Body of pancreas (tissue), 4 donors: ENCODE data around the gene MS4A8. TPM values are rescaled to one million over a fixed set of nuclear protein-coding genes. Genes with fewer than 3 reads are reported as not detected.
"Not testable (repeated sequence)": the region's sequence is repeated elsewhere in the genome, so short reads cannot be mapped to it uniquely, and the experiment has no call there.

Experiments
- ATAC-seq: fragments of 150-250 bp; one replicate; pipeline ENCODE4 v1.9.1; 2016
- DNase-seq, 4 donors: peaks; one replicate each; pipeline ENCODE4 v3.0.0-alpha.2; 2019
- H3K27ac ChIP-seq, 4 donors: fragments of 200-600 bp; sonication (generic); 1 replicate in 3 of 4; 2 replicates in 1 of 4; pipeline versions ENCODE4 v1.5.1 to v1.6.1; 2016 to 2019; ENCODE audit warnings: mild to moderate bottlenecking in 1 of 4, mixed read lengths in 1 of 4, moderate library complexity in 1 of 4
- H3K27me3 ChIP-seq, 2 donors: fragments of 200-600 bp; sonication (generic); one replicate each; pipeline ENCODE4 v1.6.0; 2016; ENCODE audit warnings: mild to moderate bottlenecking in 1 of 2
- H3K36me3 ChIP-seq, 2 donors: fragments of 200-600 bp; sonication (generic); replicated peaks in 1 of 2; 2 replicates each; pipeline ENCODE4 v1.5.1; 2016; ENCODE audit warnings: low read depth in 2 of 2; ENCODE audit not compliant: insufficient read depth in 1 of 2
- H3K4me1 ChIP-seq: fragments of 200-600 bp; sonication (generic); one replicate; pipeline ENCODE4 v1.6.0; 2016
- H3K4me3 ChIP-seq, 2 donors: fragments of 200-600 bp; sonication (generic); 1 replicate in 1 of 2; 2 replicates in 1 of 2; pipeline ENCODE4 v1.5.1; 2016 to 2019
- H3K9me3 ChIP-seq, 3 donors: fragments of 200-600 bp; sonication (generic); 1 replicate in 2 of 3; 2 replicates in 1 of 3; pipeline ENCODE4 v1.5.1; 2016
- POLR2A ChIP-seq, 3 donors: fragments of 450-650 bp; IDR thresholded peaks; one replicate each; pipeline ENCODE4 v1.6.1; 2016; ENCODE audit warnings: antibody characterized with exemption in 3 of 3, mild to moderate bottlenecking in 2 of 3
- WGBS, 2 donors: methylation state at CpG; one replicate each; pipeline ENCODE4 v1.1.5; 2017; 5-methylcytosine and 5-hydroxymethylcytosine counted together
- intact Hi-C: fragments of 100-400 bp; cut with DNase I; formaldehyde crosslinking; loops from one replicate; pipeline ENCODE4 v1.15.1; 2023
- total RNA-seq, 2 donors: library from RNA; depleted of rRNA; stranded (reverse); fragments of >200 nt; gene quantifications; one replicate each; pipeline ENCODE4 v1.1.0, GENCODE V29; 2016
- TF ChIP-seq, protein P1 (sequence below), 7 experiments: fragments of 450-650 bp in 4 of 7; fragments of 200-600 bp in 3 of 7; sonication (generic) in 3 of 7; IDR thresholded peaks; one replicate each; pipeline ENCODE4 v1.5.1; 2016 to 2019; ENCODE audit warnings: antibody characterized with exemption in 7 of 7

The MS4A8 gene
- total RNA-seq: 1 to 10 TPM in 1 of 2 donors, not detected in 1; 6.5 TPM

- no peaks in the 10 kb centered on the region for H3K9me3 ChIP-seq
- no peak for TF ChIP-seq POLR2A (IDR thresholded peaks at IDR 0.05)
- TF ChIP-seq, protein P1, sequence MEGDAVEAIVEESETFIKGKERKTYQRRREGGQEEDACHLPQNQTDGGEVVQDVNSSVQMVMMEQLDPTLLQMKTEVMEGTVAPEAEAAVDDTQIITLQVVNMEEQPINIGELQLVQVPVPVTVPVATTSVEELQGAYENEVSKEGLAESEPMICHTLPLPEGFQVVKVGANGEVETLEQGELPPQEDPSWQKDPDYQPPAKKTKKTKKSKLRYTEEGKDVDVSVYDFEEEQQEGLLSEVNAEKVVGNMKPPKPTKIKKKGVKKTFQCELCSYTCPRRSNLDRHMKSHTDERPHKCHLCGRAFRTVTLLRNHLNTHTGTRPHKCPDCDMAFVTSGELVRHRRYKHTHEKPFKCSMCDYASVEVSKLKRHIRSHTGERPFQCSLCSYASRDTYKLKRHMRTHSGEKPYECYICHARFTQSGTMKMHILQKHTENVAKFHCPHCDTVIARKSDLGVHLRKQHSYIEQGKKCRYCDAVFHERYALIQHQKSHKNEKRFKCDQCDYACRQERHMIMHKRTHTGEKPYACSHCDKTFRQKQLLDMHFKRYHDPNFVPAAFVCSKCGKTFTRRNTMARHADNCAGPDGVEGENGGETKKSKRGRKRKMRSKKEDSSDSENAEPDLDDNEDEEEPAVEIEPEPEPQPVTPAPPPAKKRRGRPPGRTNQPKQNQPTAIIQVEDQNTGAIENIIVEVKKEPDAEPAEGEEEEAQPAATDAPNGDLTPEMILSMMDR (IDR thresholded peaks at IDR 0.05): no peak
- no peak within 1 kb of the TSS for H3K4me3 ChIP-seq
- H3K27ac ChIP-seq: peak within 1 kb of the TSS; percentile 28 to 59 (median 44)
- ATAC-seq (peak; percentile 73), DNase-seq (peak; percentile 30 to 62 (median 53))
- no peaks in the 10 kb centered on the region for H3K27me3 ChIP-seq
- peaks cover 52% of the 10 kb centered on the region for H3K4me1 ChIP-seq
- 0% methylated on average over 2 of the region's 2 CpGs for WGBS, 2 donors
- H3K36me3 ChIP-seq: no peaks in the 10 kb centered on the region
- intact Hi-C loops: no loop called here
Observed at GRCh38 chr11:60699284-60699691, at the start of gene MS4A8. TSS of gene MS4A8 (plus strand) at chr11:60699612. CDS start at chr11:60700861, 1,249 bp downstream.

- H3K27ac ChIP-seq: peak overlapping the region; percentile 64 to 77 (median 73)
- DNase-seq (peak; percentile 55 to 67 (median 64)), ATAC-seq (peak; percentile 81)
- H3K9me3 ChIP-seq: no peaks in the 10 kb centered on the region
- WGBS, 2 donors: 49 to 61% methylated on average over 4 of the region's 4 CpGs
- H3K36me3 ChIP-seq: no peaks in the 10 kb centered on the region
- peaks cover 17% of the 10 kb centered on the region for H3K4me1 ChIP-seq
- H3K4me3 ChIP-seq: no peak overlapping the region
- TF ChIP-seq POLR2A (IDR thresholded peaks at IDR 0.05): no peak
- TF ChIP-seq, protein P1 (IDR thresholded peaks at IDR 0.05): peak in 4 of 7 experiments; percentile 33 to 49 (median 42)
- H3K27me3 ChIP-seq: no peaks in the 10 kb centered on the region
- intact Hi-C loops: no loop called here
Observed at GRCh38 chr11:60657888-60658287, 41.5 kb upstream of the MS4A8 start.

DNA sequence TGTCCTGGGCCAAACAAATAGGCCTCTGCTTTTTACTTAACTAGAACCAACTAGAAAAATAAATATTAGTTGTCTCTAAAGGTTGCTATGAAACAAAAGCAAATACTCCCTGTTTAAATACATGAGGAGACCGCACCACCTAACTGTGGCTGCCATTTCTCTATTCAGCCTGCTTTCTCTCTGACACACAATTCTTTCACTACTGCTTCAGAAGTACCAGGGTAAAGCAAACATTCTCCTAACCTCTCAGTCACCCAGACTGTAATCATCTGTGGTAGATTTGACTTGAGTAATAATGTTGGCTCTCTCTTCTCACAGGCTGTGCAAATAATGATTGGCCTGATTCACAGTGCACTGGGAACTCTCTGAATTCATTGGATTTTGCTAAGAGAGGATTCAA lies 41.0 kb upstream of the MS4A8 start:
- Histone ChIP-seq H3K4me1 (peaks cover 17% of the 10 kb centered on the region), H3K27me3 (peaks cover 0 to 4% of the 10 kb centered on the region in 2 donors), H3K27ac (peak overlapping the region; percentile 64 to 77 (median 73)), H3K36me3 (no peaks in the 10 kb centered on the region), H3K9me3 (no peaks in the 10 kb centered on the region), H3K4me3 (no peak overlapping the region)
- peak; percentile 16 to 56 (median 24) for DNase-seq
- WGBS, 2 donors: 14 to 39% methylated on average over 1 of the region's 1 CpG
- ATAC-seq: peak; percentile 92
- TF ChIP-seq, protein P1 (IDR thresholded peaks at IDR 0.05): no peak
- peak in 1 of 3 donors; percentile 6 for TF ChIP-seq POLR2A (IDR thresholded peaks at IDR 0.05)
- intact Hi-C loops: no loop called here

DNA sequence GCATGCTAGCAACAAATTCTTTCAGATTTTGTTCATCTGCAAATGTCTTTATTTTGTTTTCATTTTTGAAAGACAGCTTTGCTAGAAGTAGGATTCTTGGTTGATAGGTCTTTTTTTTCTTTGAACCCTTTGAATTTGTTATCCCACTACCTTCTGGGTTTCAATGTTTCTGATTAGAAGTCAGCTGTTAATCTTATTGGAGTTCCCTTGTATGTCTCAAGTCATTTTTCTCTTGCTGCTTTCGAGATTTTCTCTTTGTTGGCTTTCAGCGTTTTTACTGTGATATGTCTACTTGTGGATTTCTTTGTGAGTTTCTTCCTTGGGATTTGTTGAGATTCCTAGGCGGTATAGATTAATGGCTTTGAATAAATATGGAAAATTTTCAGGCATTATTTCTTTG lies 27.2 kb upstream of the MS4A8 start:
- H3K4me1 ChIP-seq: no peaks in the 10 kb centered on the region
- no peak for ATAC-seq
- intact Hi-C loops: no loop called here

DNA sequence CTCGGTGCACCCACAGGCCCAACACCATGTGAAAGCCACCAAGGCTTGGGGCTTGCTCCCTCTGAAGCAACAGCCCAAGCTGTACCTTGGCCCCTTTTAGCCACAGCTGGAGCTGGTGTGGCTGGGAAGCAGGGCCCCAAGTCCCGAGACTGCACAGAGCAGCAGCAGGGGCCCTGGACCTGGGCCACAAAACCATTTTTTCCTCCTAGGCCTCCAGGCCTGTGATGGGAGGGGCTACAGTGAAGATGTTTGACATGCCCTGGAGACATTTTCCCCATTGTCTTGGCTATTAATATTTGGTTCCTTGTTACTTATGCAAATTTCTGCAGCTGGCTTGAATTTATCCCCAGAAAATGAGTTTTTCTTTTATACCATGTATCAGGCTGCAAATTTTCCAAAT lies 21.2 kb upstream of the MS4A8 start:
- H3K4me1 ChIP-seq: peaks cover 15% of the 10 kb centered on the region
- H3K27me3 ChIP-seq, H3K4me3 ChIP-seq, H3K9me3 ChIP-seq, intact Hi-C loops, ATAC-seq, H3K27ac ChIP-seq, DNase-seq, H3K36me3 ChIP-seq: not testable (repeated sequence)
- WGBS, 2 donors: 86 to 95% methylated on average over 1 to 2 of the region's 2 CpGs

More for the DNA sequence above, 27.2 kb upstream of the MS4A8 start:
- no peak for TF ChIP-seq POLR2A (IDR thresholded peaks at IDR 0.05)
- TF ChIP-seq, protein P1 (IDR thresholded peaks at IDR 0.05): no peak
- DNase-seq: no peak
- H3K4me3 ChIP-seq: no peak overlapping the region
- H3K27ac ChIP-seq: no peak overlapping the region
- H3K9me3 ChIP-seq: no peaks in the 10 kb centered on the region
- H3K27me3 ChIP-seq: no peaks in the 10 kb centered on the region
- WGBS, 2 donors: 82 to 86% methylated on average over 3 of the region's 3 CpGs
- H3K36me3 ChIP-seq: no peaks in the 10 kb centered on the region
